Measurements from ENCODE around the gene NFYC.

Gene NFYC

DNA sequence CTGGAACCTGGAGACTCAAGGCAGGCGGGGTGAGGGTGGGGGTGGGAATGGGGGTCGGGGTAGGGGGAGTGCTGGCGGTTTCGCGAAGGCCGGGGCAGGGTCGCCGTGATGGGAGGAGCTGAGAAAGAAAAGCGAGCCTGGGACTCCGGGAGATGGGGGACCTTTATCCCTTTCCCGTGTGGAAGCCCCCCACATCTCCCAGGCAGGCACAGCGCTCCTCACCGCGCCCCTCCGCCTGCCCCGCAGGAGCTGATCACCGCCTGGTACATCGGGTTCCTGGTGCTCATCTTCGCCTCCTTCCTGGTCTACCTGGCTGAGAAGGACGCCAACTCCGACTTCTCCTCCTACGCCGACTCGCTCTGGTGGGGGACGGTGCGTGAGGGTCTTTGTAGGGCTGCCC lies 127.6 kb downstream of the NFYC start:
- no peaks in the 10 kb centered on the region for H3K27me3 ChIP-seq (ENCODE audit: insufficient read depth, low read depth)
- no peaks in the 10 kb centered on the region for H3K36me3 ChIP-seq (ENCODE audit: insufficient read depth)
- H3K4me2 ChIP-seq: no peak overlapping the region
- H3K79me2 ChIP-seq (ENCODE audit: insufficient read depth, low read depth): no peaks in the 10 kb centered on the region
- no peak overlapping the region for H3K27ac ChIP-seq
- H3K4me1 ChIP-seq (ENCODE audit: low read depth, poor library complexity, severe bottlenecking): no peaks in the 10 kb centered on the region
- TF ChIP-seq CTCF (conservative IDR thresholded peaks at IDR 0.05; ENCODE audit: low read depth, low read length): no peak
- no peaks in the 10 kb centered on the region for H4K20me1 ChIP-seq (ENCODE audit: insufficient read depth)
- no peak overlapping the region for H3K9ac ChIP-seq
- H3K4me3 ChIP-seq (IDR thresholded peaks at IDR 0.05; ENCODE audit: insufficient read depth, low read depth, low read length): no peak overlapping the region
- no peak overlapping the region for H2AFZ ChIP-seq (ENCODE audit: low read depth)

GRCh38 chr1:40820251-40820797 lies 128.8 kb downstream of the NFYC start:
- no peaks in the 10 kb centered on the region for H3K36me3 ChIP-seq (ENCODE audit: insufficient read depth)
- TF ChIP-seq CTCF (conservative IDR thresholded peaks at IDR 0.05; ENCODE audit: low read depth, low read length): no peak
- no peaks in the 10 kb centered on the region for H3K79me2 ChIP-seq (ENCODE audit: insufficient read depth, low read depth)
- no peak overlapping the region for H2AFZ ChIP-seq (ENCODE audit: low read depth)
- no peak overlapping the region for H3K27ac ChIP-seq
- H3K4me3 ChIP-seq (IDR thresholded peaks at IDR 0.05; ENCODE audit: insufficient read depth, low read depth, low read length): no peak overlapping the region
- no peak overlapping the region for H3K9ac ChIP-seq
- no peaks in the 10 kb centered on the region for H4K20me1 ChIP-seq (ENCODE audit: insufficient read depth)
- H3K27me3 ChIP-seq (ENCODE audit: insufficient read depth, low read depth): no peaks in the 10 kb centered on the region
- no peaks in the 10 kb centered on the region for H3K4me1 ChIP-seq (ENCODE audit: low read depth, poor library complexity, severe bottlenecking)
- H3K4me2 ChIP-seq: no peak overlapping the region

Data from KMS-11 (cell line).